ENCODE data around the gene DYRK3. TPM values are rescaled to one million over a fixed set of nuclear protein-coding genes. Genes with fewer than 3 reads are reported as not detected.

The DYRK3 gene
- total and polyA plus RNA-seq, 9 of the 15 experiments (the other 6 are each of a cell fraction or from before 2014, with no cell fraction given), result 4.5 to 33.7 (median 25.7) TPM

DNA sequence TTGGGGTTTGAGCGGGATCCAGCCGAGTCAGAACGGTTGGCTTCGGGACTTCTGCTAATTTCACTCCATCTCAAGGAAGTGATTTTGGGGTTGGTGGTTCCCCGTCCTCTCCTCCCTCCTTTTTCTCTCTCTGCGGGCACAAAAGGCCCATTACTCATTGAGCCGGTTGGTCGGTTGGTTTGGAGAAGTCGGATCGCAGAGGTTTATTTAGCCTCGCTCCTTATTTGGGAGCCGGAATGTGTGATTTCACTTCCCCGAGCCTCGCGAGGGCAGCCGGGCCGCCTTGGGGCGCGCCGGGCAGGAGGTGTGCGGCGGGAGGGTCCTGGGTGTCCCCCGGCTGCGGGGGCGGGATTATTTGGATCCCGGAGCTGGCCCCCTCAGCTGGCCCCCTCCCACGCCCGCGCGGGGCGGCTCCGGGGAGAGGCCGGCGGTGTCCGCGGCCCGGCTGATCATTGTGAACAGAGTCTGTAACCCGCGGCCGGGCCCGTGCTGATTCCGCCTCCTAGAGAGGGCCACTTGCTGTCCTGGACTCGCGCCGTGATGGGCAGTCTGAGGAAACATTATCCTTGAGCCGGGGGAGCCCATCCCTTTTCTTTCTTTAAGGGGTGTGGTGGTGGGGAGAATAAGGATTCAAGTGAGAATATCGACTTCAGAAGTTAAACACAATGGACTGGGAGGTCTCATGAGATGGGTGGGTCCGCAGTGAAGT lies 50.6 kb downstream of the DYRK3 start (continued):
- TF ChIP-seq ZNF740 (CRISPR knock-in tag; IDR thresholded peaks at IDR 0.05) (no peak), ZNF740 (tag; IDR thresholded peaks at IDR 0.05) (no peak), SIRT6 (IDR thresholded peaks at IDR 0.05; ENCODE audit: low read depth, low read length) (no peak), VEZF1 (CRISPR knock-in tag; IDR thresholded peaks at IDR 0.05) (no peak), ZNF174 (CRISPR knock-in tag; IDR thresholded peaks at IDR 0.05) (no peak), IRF2 (CRISPR knock-in tag; IDR thresholded peaks at IDR 0.05) (no peak)
- TF ChIP-seq, protein P1, sequence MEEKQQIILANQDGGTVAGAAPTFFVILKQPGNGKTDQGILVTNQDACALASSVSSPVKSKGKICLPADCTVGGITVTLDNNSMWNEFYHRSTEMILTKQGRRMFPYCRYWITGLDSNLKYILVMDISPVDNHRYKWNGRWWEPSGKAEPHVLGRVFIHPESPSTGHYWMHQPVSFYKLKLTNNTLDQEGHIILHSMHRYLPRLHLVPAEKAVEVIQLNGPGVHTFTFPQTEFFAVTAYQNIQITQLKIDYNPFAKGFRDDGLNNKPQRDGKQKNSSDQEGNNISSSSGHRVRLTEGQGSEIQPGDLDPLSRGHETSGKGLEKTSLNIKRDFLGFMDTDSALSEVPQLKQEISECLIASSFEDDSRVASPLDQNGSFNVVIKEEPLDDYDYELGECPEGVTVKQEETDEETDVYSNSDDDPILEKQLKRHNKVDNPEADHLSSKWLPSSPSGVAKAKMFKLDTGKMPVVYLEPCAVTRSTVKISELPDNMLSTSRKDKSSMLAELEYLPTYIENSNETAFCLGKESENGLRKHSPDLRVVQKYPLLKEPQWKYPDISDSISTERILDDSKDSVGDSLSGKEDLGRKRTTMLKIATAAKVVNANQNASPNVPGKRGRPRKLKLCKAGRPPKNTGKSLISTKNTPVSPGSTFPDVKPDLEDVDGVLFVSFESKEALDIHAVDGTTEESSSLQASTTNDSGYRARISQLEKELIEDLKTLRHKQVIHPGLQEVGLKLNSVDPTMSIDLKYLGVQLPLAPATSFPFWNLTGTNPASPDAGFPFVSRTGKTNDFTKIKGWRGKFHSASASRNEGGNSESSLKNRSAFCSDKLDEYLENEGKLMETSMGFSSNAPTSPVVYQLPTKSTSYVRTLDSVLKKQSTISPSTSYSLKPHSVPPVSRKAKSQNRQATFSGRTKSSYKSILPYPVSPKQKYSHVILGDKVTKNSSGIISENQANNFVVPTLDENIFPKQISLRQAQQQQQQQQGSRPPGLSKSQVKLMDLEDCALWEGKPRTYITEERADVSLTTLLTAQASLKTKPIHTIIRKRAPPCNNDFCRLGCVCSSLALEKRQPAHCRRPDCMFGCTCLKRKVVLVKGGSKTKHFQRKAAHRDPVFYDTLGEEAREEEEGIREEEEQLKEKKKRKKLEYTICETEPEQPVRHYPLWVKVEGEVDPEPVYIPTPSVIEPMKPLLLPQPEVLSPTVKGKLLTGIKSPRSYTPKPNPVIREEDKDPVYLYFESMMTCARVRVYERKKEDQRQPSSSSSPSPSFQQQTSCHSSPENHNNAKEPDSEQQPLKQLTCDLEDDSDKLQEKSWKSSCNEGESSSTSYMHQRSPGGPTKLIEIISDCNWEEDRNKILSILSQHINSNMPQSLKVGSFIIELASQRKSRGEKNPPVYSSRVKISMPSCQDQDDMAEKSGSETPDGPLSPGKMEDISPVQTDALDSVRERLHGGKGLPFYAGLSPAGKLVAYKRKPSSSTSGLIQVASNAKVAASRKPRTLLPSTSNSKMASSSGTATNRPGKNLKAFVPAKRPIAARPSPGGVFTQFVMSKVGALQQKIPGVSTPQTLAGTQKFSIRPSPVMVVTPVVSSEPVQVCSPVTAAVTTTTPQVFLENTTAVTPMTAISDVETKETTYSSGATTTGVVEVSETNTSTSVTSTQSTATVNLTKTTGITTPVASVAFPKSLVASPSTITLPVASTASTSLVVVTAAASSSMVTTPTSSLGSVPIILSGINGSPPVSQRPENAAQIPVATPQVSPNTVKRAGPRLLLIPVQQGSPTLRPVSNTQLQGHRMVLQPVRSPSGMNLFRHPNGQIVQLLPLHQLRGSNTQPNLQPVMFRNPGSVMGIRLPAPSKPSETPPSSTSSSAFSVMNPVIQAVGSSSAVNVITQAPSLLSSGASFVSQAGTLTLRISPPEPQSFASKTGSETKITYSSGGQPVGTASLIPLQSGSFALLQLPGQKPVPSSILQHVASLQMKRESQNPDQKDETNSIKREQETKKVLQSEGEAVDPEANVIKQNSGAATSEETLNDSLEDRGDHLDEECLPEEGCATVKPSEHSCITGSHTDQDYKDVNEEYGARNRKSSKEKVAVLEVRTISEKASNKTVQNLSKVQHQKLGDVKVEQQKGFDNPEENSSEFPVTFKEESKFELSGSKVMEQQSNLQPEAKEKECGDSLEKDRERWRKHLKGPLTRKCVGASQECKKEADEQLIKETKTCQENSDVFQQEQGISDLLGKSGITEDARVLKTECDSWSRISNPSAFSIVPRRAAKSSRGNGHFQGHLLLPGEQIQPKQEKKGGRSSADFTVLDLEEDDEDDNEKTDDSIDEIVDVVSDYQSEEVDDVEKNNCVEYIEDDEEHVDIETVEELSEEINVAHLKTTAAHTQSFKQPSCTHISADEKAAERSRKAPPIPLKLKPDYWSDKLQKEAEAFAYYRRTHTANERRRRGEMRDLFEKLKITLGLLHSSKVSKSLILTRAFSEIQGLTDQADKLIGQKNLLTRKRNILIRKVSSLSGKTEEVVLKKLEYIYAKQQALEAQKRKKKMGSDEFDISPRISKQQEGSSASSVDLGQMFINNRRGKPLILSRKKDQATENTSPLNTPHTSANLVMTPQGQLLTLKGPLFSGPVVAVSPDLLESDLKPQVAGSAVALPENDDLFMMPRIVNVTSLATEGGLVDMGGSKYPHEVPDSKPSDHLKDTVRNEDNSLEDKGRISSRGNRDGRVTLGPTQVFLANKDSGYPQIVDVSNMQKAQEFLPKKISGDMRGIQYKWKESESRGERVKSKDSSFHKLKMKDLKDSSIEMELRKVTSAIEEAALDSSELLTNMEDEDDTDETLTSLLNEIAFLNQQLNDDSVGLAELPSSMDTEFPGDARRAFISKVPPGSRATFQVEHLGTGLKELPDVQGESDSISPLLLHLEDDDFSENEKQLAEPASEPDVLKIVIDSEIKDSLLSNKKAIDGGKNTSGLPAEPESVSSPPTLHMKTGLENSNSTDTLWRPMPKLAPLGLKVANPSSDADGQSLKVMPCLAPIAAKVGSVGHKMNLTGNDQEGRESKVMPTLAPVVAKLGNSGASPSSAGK (IDR thresholded peaks at IDR 0.05), result no peak; the same call in 1 of the 2 replicates
- TF ChIP-seq, protein P2, sequence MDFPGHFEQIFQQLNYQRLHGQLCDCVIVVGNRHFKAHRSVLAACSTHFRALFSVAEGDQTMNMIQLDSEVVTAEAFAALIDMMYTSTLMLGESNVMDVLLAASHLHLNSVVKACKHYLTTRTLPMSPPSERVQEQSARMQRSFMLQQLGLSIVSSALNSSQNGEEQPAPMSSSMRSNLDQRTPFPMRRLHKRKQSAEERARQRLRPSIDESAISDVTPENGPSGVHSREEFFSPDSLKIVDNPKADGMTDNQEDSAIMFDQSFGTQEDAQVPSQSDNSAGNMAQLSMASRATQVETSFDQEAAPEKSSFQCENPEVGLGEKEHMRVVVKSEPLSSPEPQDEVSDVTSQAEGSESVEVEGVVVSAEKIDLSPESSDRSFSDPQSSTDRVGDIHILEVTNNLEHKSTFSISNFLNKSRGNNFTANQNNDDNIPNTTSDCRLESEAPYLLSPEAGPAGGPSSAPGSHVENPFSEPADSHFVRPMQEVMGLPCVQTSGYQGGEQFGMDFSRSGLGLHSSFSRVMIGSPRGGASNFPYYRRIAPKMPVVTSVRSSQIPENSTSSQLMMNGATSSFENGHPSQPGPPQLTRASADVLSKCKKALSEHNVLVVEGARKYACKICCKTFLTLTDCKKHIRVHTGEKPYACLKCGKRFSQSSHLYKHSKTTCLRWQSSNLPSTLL (IDR thresholded peaks at IDR 0.05), result no peak
